Measurements from ENCODE around the gene EYS. TPM values are rescaled to one million over a fixed set of nuclear protein-coding genes. Genes with fewer than 3 reads are reported as not detected.
"Not testable (repeated sequence)": the region's sequence is repeated elsewhere in the genome, so short reads cannot be mapped to it uniquely, and the experiment has no call there.

Gene EYS
- total RNA-seq, 1 experiment from 2014 or later = 1.5 TPM

GRCh38 chr6:65045801-65046200 lies 661.2 kb downstream of the EYS start:
- intact Hi-C loops (cut with micrococcal nuclease) = no loop called here
- no peak for TF ChIP-seq CTCF (IDR thresholded peaks at IDR 0.05; ENCODE audit: unreplicated experiment)
- H3K27ac Mint-ChIP-seq (ENCODE audit: low read depth, unreplicated experiment) = no peak overlapping the region
- H3K4me3 Mint-ChIP-seq (ENCODE audit: unreplicated experiment) = no peak overlapping the region
- H3K36me3 Mint-ChIP-seq (ENCODE audit: insufficient read depth, unreplicated experiment) = no peaks in the 10 kb centered on the region
- no peak for DNase-seq (ENCODE audit: unreplicated experiment)
- BruUV-seq (replicated peaks) = no TSS peak
- H3K4me1 Mint-ChIP-seq (ENCODE audit: insufficient read depth, unreplicated experiment) = no peaks in the 10 kb centered on the region
- H3K9me3 Mint-ChIP-seq (ENCODE audit: unreplicated experiment) = no peaks in the 10 kb centered on the region
- ChIA-PET CTCF (no interaction called here), POLR2A (no interaction called here)
- H3K27me3 Mint-ChIP-seq (ENCODE audit: insufficient read depth, unreplicated experiment) = no peaks in the 10 kb centered on the region

GRCh38 chr6:65014006-65014405 lies 693.0 kb downstream of the EYS start:
- intact Hi-C loops (cut with micrococcal nuclease) = no loop called here
- CTCF ChIA-PET = no interaction called here
- Mint-ChIP-seq H3K9me3 (ENCODE audit: unreplicated experiment) (peaks cover 7% of the 10 kb centered on the region), H3K27me3 (ENCODE audit: insufficient read depth, unreplicated experiment) (no peaks in the 10 kb centered on the region), H3K4me3 (ENCODE audit: unreplicated experiment) (no peak overlapping the region), H3K4me1 (ENCODE audit: insufficient read depth, unreplicated experiment) (no peaks in the 10 kb centered on the region), H3K36me3 (ENCODE audit: insufficient read depth, unreplicated experiment) (no peaks in the 10 kb centered on the region), H3K27ac (ENCODE audit: low read depth, unreplicated experiment) (no peak overlapping the region)
- no peak for TF ChIP-seq CTCF (IDR thresholded peaks at IDR 0.05; ENCODE audit: unreplicated experiment)
- no TSS peak for BruUV-seq (replicated peaks)
- POLR2A ChIA-PET = interaction anchor here (0.7 to 1.1 kb wide), 2 partner anchors 11 to 531 kb away, joined by 3 read pairs; no protein-coding TSS in a partner anchor
- no peak for DNase-seq (ENCODE audit: unreplicated experiment)

- Mint-ChIP-seq H3K9me3 (ENCODE audit: unreplicated experiment) (no peaks in the 10 kb centered on the region), H3K4me1 (ENCODE audit: insufficient read depth, unreplicated experiment) (no peaks in the 10 kb centered on the region), H3K27me3 (ENCODE audit: insufficient read depth, unreplicated experiment) (no peaks in the 10 kb centered on the region), H3K4me3 (ENCODE audit: unreplicated experiment) (no peak overlapping the region), H3K27ac (ENCODE audit: low read depth, unreplicated experiment) (no peak overlapping the region), H3K36me3 (ENCODE audit: insufficient read depth, unreplicated experiment) (no peaks in the 10 kb centered on the region)
- POLR2A ChIA-PET = no interaction called here
- no peak for TF ChIP-seq CTCF (IDR thresholded peaks at IDR 0.05; ENCODE audit: unreplicated experiment)
- DNase-seq (ENCODE audit: unreplicated experiment) = no peak
- intact Hi-C loops (cut with micrococcal nuclease) = no loop called here
- CTCF ChIA-PET = no interaction called here
- BruUV-seq (replicated peaks) = no TSS peak
These were observed 700.2 kb downstream of the EYS start for GRCh38 chr6:65006788-65007187.

DNA sequence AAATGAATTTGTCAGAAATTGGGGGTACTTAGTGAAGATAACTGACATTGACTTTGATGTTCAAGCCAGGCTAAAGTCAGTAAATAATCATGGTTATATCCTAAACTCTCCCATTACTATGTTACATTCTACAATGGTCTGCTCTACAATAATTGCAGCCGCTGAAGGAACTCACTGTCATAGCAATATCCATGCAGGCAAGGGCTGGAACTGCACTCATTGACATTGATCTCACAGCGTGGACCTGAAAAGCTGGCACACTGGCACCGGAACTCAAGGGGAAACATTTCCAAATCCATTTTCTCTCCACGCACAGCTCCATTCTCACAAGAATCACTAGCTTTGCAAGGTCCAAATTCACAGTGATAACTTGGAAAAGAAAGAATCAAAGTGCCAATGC lies 702.7 kb downstream of the EYS start:
- no peak for DNase-seq (ENCODE audit: unreplicated experiment)
- H3K4me3 Mint-ChIP-seq (ENCODE audit: unreplicated experiment) = no peak overlapping the region
- ChIA-PET CTCF (no interaction called here), POLR2A (no interaction called here)
- H3K9me3 Mint-ChIP-seq (ENCODE audit: unreplicated experiment) = peaks cover 3% of the 10 kb centered on the region
- TF ChIP-seq CTCF (IDR thresholded peaks at IDR 0.05; ENCODE audit: unreplicated experiment) = no peak
- no peak overlapping the region for H3K27ac Mint-ChIP-seq (ENCODE audit: low read depth, unreplicated experiment)
- BruUV-seq (replicated peaks) = no TSS peak
- no peaks in the 10 kb centered on the region for H3K27me3 Mint-ChIP-seq (ENCODE audit: insufficient read depth, unreplicated experiment)
- no peaks in the 10 kb centered on the region for H3K36me3 Mint-ChIP-seq (ENCODE audit: insufficient read depth, unreplicated experiment)
- intact Hi-C loops (cut with micrococcal nuclease) = no loop called here
- no peaks in the 10 kb centered on the region for H3K4me1 Mint-ChIP-seq (ENCODE audit: insufficient read depth, unreplicated experiment)

DNA sequence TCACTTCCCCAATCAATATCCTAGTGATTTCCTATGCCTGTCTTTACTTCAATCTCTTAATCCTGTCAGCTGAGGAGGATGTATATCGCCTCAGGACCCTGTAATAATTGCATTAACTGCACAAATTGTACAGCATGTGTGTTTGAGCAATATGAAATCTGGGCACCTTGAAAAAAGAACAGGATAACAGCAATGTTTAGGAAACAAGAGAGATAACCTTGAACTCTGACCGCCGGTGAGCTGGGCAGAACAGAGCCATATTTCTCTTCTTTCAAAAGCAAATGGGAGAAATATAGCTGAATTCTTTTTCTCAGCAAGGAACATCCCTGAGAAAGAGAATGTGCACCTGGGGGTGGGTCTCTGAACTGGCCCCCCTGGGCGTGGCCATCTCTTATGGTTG lies 704.1 kb downstream of the EYS start:
- H3K4me3 Mint-ChIP-seq (ENCODE audit: unreplicated experiment); H3K27ac Mint-ChIP-seq (ENCODE audit: low read depth, unreplicated experiment); H3K4me1 Mint-ChIP-seq (ENCODE audit: insufficient read depth, unreplicated experiment); H3K36me3 Mint-ChIP-seq (ENCODE audit: insufficient read depth, unreplicated experiment); BruUV-seq (replicated peaks); H3K27me3 Mint-ChIP-seq (ENCODE audit: insufficient read depth, unreplicated experiment); CTCF ChIA-PET; H3K9me3 Mint-ChIP-seq (ENCODE audit: unreplicated experiment); intact Hi-C loops (cut with micrococcal nuclease); DNase-seq (ENCODE audit: unreplicated experiment): not testable (repeated sequence)
- POLR2A ChIA-PET = interaction anchor here (1.2 kb wide), 1 partner anchor 11 kb away, joined by 3 read pairs; no protein-coding TSS in a partner anchor

Data from MCF 10A (cell line).